Testis (tissue), 2 donors: ENCODE data around the gene RXRA.

Source experiments
- CTCF ChIP-seq, 3 experiments: fragments of 450-650 bp in 2 of 3; fragments of 200-600 bp in 1 of 3; sonication (generic) in 1 of 3; IDR thresholded peaks; one replicate each; pipeline ENCODE4 v1.5.1; 2016 to 2019; ENCODE audit warnings: antibody characterized with exemption in 3 of 3, mild to moderate bottlenecking in 2 of 3, moderate library complexity in 1 of 3
- POLR2A ChIP-seq: fragments of 450-650 bp; IDR thresholded peaks from one replicate; pipeline ENCODE4 v1.6.1; 2017; ENCODE audit warnings: antibody characterized with exemption, mild to moderate bottlenecking, moderate library complexity

DNA sequence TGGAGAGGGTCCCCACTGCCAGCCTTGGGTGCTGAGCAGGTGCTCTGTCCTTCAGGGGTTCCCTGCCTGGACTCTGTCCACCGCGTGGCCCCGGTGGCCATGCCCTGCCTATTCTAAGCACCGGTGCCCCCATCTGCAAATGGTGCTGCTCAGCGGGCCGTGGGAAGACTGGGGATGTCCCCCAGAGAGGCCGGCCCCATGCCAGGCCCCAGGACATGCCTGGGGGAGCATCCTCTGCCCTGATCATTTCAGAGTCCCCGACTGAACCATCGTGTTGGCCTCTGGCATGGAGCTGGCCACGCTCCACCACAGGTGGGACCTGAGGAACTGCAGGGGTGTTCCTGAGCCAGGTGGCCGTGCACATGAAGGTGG, 64.7 kb downstream of the RXRA start:
- no peak for TF ChIP-seq POLR2A
- no peak for TF ChIP-seq CTCF (IDR thresholded peaks at IDR 0.05)
